Effector CD8-positive, alpha-beta T cell (primary cell): ENCODE data around the gene ST13.
A peak's percentile ranks its signal among the peaks of the same experiment; 100 is the strongest.
"Not testable (repeated sequence)": the region's sequence is repeated elsewhere in the genome, so short reads cannot be mapped to it uniquely, and the experiment has no call there.

Experiments used
- DNase-seq: peaks from one replicate; lab custom pipeline; 2025; lab: John Stamatoyannopoulos, UW

The ST13 gene

GRCh38 chr22:40838486-40838885 lies 18.0 kb downstream of the ST13 start:
- DNase-seq, result no peak

- DNase-seq, result no peak
Observed at GRCh38 chr22:40834619-40835018, 21.8 kb downstream of the ST13 start.

GRCh38 chr22:40829131-40829530 lies 27.3 kb downstream of the ST13 start:
- DNase-seq, result no peak

- no peak for DNase-seq
Observed at GRCh38 chr22:40826984-40827741, 29.3 kb downstream of the ST13 start.

- DNase-seq, result not testable (repeated sequence)
Observed at GRCh38 chr22:40826292-40826691, 30.1 kb downstream of the ST13 start.

DNA sequence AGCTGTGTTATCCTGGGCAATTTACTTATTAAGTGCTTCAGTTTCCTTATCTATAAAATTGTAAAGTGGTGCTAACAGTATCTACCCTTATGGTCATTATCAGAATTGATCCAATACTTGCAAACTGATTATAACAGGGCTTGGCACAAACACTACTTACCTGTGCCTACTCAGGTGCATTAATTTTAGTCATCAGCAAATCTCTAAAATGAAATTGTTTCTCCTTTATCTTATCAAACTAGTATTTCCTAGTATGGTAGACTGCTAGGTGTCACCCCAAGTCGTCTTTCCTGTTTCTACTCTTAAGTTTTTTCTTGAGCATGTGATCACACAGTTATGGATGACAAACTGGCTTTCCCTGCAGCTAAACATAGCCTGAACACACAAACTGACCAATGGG lies 33.0 kb downstream of the ST13 start:
- no peak for DNase-seq

- no peak for DNase-seq
Observed at GRCh38 chr22:40819599-40820140, 36.8 kb downstream of the ST13 start.

DNA sequence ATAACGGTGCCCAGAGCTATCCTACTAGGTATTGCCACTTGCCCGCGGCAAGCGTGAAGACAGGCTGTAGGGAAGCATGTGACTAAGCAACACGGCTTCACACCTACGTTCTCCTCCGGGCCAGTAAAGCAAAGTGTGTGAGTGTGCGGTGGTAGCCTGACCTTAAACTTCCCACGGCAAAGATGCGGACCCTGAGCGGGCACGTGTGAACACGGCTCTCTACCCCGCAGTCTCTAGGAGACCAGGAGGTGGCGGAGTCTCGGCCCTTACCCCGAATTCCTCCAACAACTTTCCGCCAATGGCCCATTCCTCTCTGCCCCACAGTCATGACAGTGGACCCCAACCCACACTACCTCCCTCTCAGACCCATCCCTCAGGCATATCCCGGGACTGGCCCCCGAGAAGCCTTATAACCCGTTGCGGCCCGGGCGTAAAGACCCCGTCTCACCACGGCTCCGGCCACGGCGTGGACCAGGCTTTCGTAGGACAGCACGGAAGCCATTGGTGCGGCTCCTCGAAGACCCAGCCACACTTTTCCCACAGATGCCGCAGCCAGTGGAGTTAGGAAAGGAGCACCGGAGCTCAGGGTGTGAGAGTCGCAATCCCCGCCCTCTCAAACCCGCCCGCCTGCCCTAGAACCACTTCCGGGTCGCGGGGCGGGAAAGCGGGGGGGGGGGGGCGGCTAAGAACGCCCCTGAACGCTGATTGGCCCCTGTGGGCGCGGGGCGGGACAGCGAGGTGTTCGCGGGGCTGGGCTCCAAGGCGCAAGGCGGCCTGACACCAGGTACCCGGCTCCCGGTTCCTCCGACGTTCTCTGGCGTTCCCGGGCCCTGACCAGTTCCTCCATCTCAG lies 37.5 kb downstream of the ST13 start, which contains the start of gene SLC25A17:
TSS of gene SLC25A17 (minus strand) at position 600 of the 852 bp plus-strand sequence. CDS start at position 502, 98 bp downstream.
- DNase-seq, result peak; percentile 88

DNA sequence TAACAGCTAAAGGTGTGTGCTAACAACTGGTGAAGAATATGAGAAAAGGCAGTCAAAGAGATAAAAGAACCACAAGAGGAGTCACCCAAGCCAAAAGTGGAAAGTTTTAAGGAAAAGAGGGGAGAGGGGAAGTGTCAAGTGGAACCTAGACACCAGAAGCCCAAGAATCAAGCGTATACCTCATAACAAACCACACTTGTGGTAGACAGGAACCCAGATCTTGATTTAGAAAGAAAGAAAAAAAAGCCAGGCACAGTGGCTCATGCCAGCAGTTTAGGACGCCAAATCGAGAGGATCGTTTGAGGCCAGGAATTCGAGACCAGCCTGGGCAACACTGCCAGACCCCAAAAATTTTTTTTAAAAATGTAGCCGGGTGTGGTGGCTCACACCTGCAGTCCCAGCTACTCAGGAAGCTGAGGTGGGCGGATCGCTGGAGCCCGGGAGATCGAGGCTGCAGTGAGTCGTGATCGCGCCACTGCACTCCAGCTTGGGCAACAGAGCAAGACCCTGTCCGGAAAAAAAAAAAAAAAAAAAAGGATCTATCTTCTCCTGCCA lies 38.2 kb downstream of the ST13 start:
- no peak for DNase-seq

GRCh38 chr22:40817737-40818136 lies 38.7 kb downstream of the ST13 start:
- DNase-seq, result no peak

DNA sequence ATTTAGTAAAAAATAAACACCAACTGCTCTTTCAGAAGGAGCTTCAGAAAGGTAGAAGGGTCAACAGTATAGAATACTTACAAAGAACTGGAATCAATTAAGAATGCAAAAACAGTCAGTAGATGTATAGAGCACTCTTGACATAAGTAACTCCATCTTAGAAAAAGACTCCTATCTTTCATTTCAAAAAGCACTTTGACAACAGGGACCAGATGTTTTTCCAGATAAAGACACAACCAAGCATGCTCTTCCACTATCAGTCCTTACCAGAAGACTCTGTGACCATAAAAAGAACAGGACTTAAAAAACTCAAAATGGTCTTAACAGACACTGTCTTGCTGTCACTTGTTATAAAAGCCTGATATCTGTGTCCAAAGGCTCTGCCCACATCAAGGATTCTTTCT lies 42.5 kb downstream of the ST13 start:
- no peak for DNase-seq

GRCh38 chr22:40808018-40808841 lies 48.2 kb downstream of the ST13 start:
- no peak for DNase-seq

DNA sequence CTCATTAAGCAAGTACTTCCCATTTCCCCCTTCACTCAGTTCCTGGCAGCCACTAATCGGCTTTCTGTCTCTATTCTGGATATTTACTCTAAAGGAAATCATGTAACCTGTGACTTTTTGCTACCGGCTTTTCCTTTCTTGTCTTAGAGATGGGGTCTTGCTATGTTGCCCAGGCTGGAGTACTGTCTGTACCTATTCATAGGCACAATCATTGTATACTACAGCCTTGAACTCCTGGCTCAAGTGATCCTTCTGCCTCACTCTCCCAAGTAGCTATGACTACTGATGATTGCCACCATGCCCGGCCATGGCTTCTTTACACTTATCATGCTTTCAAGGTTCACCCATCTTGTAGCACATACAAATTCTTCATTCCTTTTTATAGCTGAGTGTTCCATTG lies 49.7 kb downstream of the ST13 start:
- no peak for DNase-seq

DNA sequence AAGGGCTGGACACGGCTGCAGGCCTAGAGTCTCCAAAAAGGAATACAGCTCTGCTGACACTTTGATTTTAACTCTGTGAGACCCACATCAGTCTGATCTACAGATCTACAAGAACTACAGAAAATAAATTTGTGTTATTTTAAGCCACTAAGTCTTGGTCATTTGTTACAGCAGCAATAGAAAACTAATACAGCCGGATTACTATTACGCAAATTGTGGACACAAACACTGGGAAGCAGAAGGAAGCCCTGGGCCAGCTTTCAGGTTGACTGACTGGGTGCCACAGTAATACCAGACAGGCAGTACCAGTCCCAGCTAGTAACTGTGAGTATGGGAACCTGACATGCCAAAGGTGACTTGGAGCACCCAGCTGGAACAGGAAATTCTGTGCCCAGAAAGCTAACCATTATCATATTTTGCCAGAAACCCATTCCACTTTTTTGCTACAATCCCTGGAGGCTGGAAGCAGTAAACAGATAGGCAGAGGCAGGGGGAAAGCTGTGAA lies 50.7 kb downstream of the ST13 start:
- DNase-seq, result no peak

- no peak for DNase-seq
Observed at GRCh38 chr22:40805239-40805638, 51.2 kb downstream of the ST13 start.

GRCh38 chr22:40803321-40803720 lies 53.1 kb downstream of the ST13 start:
- DNase-seq, result no peak

DNA sequence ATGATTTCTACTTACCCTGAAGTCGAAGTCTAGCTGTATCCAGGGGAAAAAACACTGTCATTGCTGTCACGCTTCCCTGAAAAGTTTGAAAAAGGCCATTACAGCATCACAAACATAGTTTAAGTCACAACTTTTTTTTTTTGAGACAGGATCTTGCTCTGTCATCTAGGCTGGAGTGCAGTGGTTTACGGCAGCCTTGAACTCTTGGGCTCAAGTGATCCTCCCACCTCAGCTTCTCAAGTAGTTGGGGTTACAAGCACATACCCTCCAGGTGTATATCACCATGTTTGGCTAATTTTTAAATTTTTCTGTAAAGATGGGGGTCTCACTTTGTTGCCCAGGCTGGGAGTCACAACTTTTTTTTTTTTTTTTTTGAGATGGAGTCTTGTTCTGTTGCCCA lies 57.4 kb downstream of the ST13 start:
- DNase-seq, result no peak

DNA sequence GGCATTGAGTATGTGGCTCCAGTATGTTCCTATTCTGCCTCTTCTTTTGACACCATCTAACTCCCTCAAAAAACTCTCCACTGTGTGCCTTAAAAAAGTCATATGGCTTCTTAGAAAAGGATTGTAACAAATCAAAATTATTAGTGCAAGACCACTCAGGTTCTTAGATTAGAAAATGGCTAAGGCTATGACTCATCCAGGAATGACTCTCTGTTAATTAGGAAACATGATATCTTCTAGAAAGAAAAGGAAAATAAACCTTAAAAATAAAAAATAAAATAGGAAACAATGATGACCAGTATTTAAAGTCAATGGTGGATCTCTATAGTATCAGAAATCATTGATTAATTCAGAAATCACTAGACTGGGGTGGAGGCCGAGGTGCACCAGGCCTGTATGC lies 59.0 kb downstream of the ST13 start:
- no peak for DNase-seq

- DNase-seq, result no peak
Observed at GRCh38 chr22:40792451-40792850, 64.0 kb downstream of the ST13 start.

GRCh38 chr22:40791241-40791640 lies 65.2 kb downstream of the ST13 start:
- no peak for DNase-seq

GRCh38 chr22:40789131-40789530 lies 67.3 kb downstream of the ST13 start:
- DNase-seq, result no peak
